OCI-LY7 (cell line): Measurements from ENCODE around the gene SPG11. TPM values are rescaled to one million over a fixed set of nuclear protein-coding genes. Genes with fewer than 3 reads are reported as not detected.

Experiments used
- small RNA-seq: library from RNA; depleted of rRNA; stranded (forward); fragments of <200 nt; gene quantifications from one replicate; pipeline ENCODE3, GENCODE V24; 2014
- total RNA-seq, 2 experiments: library from RNA; depleted of rRNA in 1 of 2; stranded (reverse); fragments of >200 nt in 1 of 2; shearing (Covaris generic) in 1 of 2; gene quantifications; 2 replicates each; pipeline ENCODE4 v1.2.3, GENCODE V29; 2014 to 2022

SPG11 gene
- total RNA-seq, 2 experiments from 2014 or later = 69.1 to 92.8 TPM

Small RNA genes within 50 kb of the gene (small RNA-seq; reads per million reads assigned to genes)
- gene RF00019 = not detected

Other genes starting within 250 kb of the SPG11 start
- gene CTDSPL2, start 236.0 kb downstream of the SPG11 start, total RNA-seq (2014; rRNA removed; shearing (Covaris generic)) = 138 and 218 TPM in 2 replicates
- gene CTDSPL2, start 236.0 kb downstream of the SPG11 start, total RNA-seq (2022) = 88.0 and 95.4 TPM in 2 replicates
- 41.3 and 49.4 TPM in 2 replicates for gene EIF3J, start 126.5 kb downstream of the SPG11 start, total RNA-seq (2014; rRNA removed; shearing (Covaris generic))
- gene EIF3J, start 126.5 kb downstream of the SPG11 start, total RNA-seq (2022) = 129 and 131 TPM in 2 replicates
- 1.1 and 4.8 TPM in 2 replicates for gene PATL2, start 47.7 kb upstream of the SPG11 start, total RNA-seq (2014; rRNA removed; shearing (Covaris generic))
- gene PATL2, start 47.7 kb upstream of the SPG11 start, total RNA-seq (2022) = 8.6 and 8.8 TPM in 2 replicates
- 1,738 and 1,761 TPM in 2 replicates for gene B2M, start 47.9 kb upstream of the SPG11 start, total RNA-seq (2014; rRNA removed; shearing (Covaris generic))
- gene B2M, start 47.9 kb upstream of the SPG11 start, total RNA-seq (2022) = 1,161 and 1,369 TPM in 2 replicates
- gene TRIM69, start 72.9 kb upstream of the SPG11 start, total RNA-seq (2014; rRNA removed; shearing (Covaris generic)) = 9.8 and 16.3 TPM in 2 replicates
- gene TRIM69, start 72.9 kb upstream of the SPG11 start, total RNA-seq (2022) = 29.1 and 33.7 TPM in 2 replicates